GM12878 (cell line): Measurements from ENCODE around the gene FARSB. TPM values are rescaled to one million over a fixed set of nuclear protein-coding genes. Genes with fewer than 3 reads are reported as not detected.
A peak's percentile ranks its signal among the peaks of the same experiment; 100 is the strongest.

Experiments
- ATF7 ChIP-seq: fragments of 450-650 bp; IDR thresholded peaks from 2 replicates; pipeline ENCODE4 v1.6.1; 2016; ENCODE audit warnings: low read depth, mild to moderate bottlenecking
- CHD4 ChIP-seq: fragments of 200-600 bp; sonication (generic); IDR thresholded peaks from 2 replicates; pipeline ENCODE4 v1.6.1; 2016; ENCODE audit warnings: mild to moderate bottlenecking
- FOXM1 ChIP-seq: IDR thresholded peaks from 2 replicates; pipeline ENCODE4 v1.6.1; 2012; ENCODE audit warnings: low read depth, mild to moderate bottlenecking, inconsistent platforms, low read length, moderate library complexity
- HDAC6 ChIP-seq: fragments of 200-600 bp; sonication (generic); IDR thresholded peaks from one replicate; pipeline ENCODE4 v1.8.0; 2017; ENCODE audit warnings: antibody characterized with exemption; ENCODE audit not compliant: unreplicated experiment
- HDGF ChIP-seq: fragments of 450-650 bp; IDR thresholded peaks from 2 replicates; pipeline ENCODE4 v1.6.1; 2016; ENCODE audit warnings: antibody characterized with exemption
- KAT2A ChIP-seq: conservative IDR thresholded peaks from 2 replicates; pipeline ENCODE4 v1.6.1; 2011; ENCODE audit warnings: low read depth, low read length; ENCODE audit not compliant: control insufficient read depth
- MAX ChIP-seq: IDR thresholded peaks from 2 replicates; pipeline ENCODE4 v1.6.1; 2012; ENCODE audit warnings: low read depth, low read length, improper control_type of control experiment
- MEF2A ChIP-seq: IDR thresholded peaks from 2 replicates; pipeline ENCODE4 v1.6.1; 2011; ENCODE audit warnings: low read depth, mild to moderate bottlenecking, low read length, moderate library complexity; ENCODE audit not compliant: insufficient read depth
- PAX8 ChIP-seq: fragments of 450-650 bp; IDR thresholded peaks from 2 replicates; pipeline ENCODE4 v1.6.1; 2017; ENCODE audit warnings: mild to moderate bottlenecking, moderate library complexity
- POLR2A ChIP-seq: IDR thresholded peaks from 2 replicates; pipeline ENCODE4 v1.6.1; 2011; ENCODE audit warnings: low read depth, mild to moderate bottlenecking, low read length
- REST ChIP-seq: IDR thresholded peaks from 2 replicates; pipeline ENCODE4 v1.6.1; 2012; ENCODE audit warnings: mild to moderate bottlenecking, low read depth, low read length
- YY1 ChIP-seq: IDR thresholded peaks from 2 replicates; pipeline ENCODE4 v1.6.1; 2011; ENCODE audit warnings: low read depth, mild to moderate bottlenecking, low read length
- ZNF207 ChIP-seq: fragments of 450-650 bp; IDR thresholded peaks from 2 replicates; pipeline ENCODE4 v1.6.1; 2014; ENCODE audit warnings: antibody characterized with exemption, mild to moderate bottlenecking, borderline replicate concordance
- polyA plus RNA-seq, 11 experiments: library from polyadenylated mRNA; depleted of rRNA in 4 of 11; unstranded in 6 of 11; stranded (reverse) in 5 of 11; fragments of >200 nt; fragmentation: Nextera tagmentation in 4 of 11; fragmentation: Illumina TruSeq in 1 of 11; extraction: Ambion mirVana in 4 of 11; extraction: Trizol in 1 of 11; gene quantifications; 1 replicate in 1 of 11; 2 replicates in 10 of 11; pipeline versions ENCODE4 v1.2.1 to v1.2.3, GENCODE V29; 2011 to 2016; ENCODE audit warnings: inconsistent platforms in 2 of 11, missing spikeins in 2 of 11, low read depth in 1 of 11
- total RNA-seq, 4 experiments: library from RNA; depleted of rRNA in 3 of 4; stranded (reverse); fragments of >200 nt in 3 of 4; fragmentation: Illumina TruSeq in 1 of 4; extraction: Trizol in 1 of 4; gene quantifications; 2 replicates each; pipeline versions ENCODE4 v1.2.1 to v1.2.3, GENCODE V29; 2013 to 2021
- TF ChIP-seq, protein P1 (sequence below): fragments of 450-650 bp; conservative IDR thresholded peaks from 2 replicates; pipeline ENCODE4 v1.6.1; 2017; ENCODE audit warnings: mild to moderate bottlenecking, moderate library complexity
- TF ChIP-seq, protein P2 (sequence below): IDR thresholded peaks from 2 replicates; pipeline ENCODE4 v1.6.1; 2012; ENCODE audit warnings: low read depth, low read length, improper control_type of control experiment

Gene FARSB
- total and polyA plus RNA-seq, 10 of the 15 experiments (the other 5 are each of a cell fraction or from before 2014, with no cell fraction given), result 32.4 to 127 (median 73.8) TPM

GRCh38 chr2:222655787-222656525, at the start of gene FARSB (continued):
- TF ChIP-seq, protein P1, sequence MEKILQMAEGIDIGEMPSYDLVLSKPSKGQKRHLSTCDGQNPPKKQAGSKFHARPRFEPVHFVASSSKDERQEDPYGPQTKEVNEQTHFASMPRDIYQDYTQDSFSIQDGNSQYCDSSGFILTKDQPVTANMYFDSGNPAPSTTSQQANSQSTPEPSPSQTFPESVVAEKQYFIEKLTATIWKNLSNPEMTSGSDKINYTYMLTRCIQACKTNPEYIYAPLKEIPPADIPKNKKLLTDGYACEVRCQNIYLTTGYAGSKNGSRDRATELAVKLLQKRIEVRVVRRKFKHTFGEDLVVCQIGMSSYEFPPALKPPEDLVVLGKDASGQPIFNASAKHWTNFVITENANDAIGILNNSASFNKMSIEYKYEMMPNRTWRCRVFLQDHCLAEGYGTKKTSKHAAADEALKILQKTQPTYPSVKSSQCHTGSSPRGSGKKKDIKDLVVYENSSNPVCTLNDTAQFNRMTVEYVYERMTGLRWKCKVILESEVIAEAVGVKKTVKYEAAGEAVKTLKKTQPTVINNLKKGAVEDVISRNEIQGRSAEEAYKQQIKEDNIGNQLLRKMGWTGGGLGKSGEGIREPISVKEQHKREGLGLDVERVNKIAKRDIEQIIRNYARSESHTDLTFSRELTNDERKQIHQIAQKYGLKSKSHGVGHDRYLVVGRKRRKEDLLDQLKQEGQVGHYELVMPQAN, result peak; percentile 98
- TF ChIP-seq YY1 (peak; percentile 70), KAT2A (no peak), REST (no peak), ATF7 (peak; percentile 64; the same call in 1 of the 2 replicates), FOXM1 (no peak; the same call in 1 of the 2 replicates), CHD4 (no peak), ZNF207 (peak; percentile 94; the same call in 1 of the 2 replicates), HDGF (peak; percentile 71; the same call in 1 of the 2 replicates), PAX8 (no peak), POLR2A (peak; percentile 97), MEF2A (no peak), MAX (peak; percentile 83), HDAC6 (peak; percentile 30)
- TF ChIP-seq, protein P2, sequence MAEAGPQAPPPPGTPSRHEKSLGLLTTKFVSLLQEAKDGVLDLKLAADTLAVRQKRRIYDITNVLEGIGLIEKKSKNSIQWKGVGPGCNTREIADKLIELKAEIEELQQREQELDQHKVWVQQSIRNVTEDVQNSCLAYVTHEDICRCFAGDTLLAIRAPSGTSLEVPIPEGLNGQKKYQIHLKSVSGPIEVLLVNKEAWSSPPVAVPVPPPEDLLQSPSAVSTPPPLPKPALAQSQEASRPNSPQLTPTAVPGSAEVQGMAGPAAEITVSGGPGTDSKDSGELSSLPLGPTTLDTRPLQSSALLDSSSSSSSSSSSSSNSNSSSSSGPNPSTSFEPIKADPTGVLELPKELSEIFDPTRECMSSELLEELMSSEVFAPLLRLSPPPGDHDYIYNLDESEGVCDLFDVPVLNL, result 0 out of 2 replicates have a peak, but pooled peaks have one; percentile 60
